HG03558 (cell line): ENCODE results near the gene IRGQ.
"Not testable (repeated sequence)": the region's sequence is repeated elsewhere in the genome, so short reads cannot be mapped to it uniquely, and the experiment has no call there.

Experiments used
- ATAC-seq: cut with Tn5 transposase; IDR thresholded peaks from one replicate; pipeline ENCODE4 v1.9.1; 2021; ENCODE audit warnings: moderate number of reproducible peaks; ENCODE audit not compliant: unreplicated experiment; ENCODE audit errors: extremely low read depth

The IRGQ gene

DNA sequence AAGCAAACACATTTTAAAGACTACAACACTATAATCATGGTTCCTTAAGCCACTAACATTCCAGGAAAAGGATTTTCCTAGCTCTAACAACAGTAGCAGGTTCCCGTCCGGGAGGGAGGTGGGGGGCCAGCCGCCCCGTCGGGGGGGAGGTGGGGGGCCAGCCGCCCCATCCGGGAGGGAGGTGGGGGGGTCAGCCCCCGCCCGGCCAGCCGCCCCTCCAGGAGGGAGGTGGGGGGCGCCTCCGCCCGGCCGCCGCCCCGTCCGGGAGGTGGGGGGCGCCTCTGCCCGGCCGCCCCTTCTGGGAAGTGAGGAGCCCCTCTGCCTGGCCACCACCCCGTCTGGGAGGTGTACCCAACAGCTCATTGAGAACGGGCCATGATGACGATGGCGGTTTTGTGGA lies 48.0 kb downstream of the IRGQ start:
- not testable (repeated sequence) for ATAC-seq

GRCh38 chr19:43546581-43546980 lies 49.4 kb downstream of the IRGQ start:
- ATAC-seq: no peak

DNA sequence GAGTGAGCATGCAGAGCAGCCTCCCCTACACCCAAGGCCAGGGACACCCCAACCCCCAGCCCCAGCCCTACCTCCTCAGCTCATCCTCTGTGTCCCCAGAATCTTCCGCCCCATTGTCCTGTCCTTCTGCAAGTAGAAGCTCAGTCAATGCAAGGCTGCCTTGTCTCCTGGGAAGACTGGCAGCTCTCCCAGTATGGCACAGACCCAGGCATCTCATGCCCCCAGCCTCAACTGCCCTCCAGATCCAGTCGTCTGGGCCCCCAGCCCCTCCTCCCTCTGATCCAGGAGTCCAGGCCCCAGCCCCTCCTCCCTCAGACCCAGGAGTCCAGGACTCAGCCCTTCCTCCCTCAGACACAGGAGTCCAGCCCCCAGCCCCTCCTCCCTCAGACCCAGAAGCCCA lies 50.0 kb downstream of the IRGQ start:
- ATAC-seq: no peak

DNA sequence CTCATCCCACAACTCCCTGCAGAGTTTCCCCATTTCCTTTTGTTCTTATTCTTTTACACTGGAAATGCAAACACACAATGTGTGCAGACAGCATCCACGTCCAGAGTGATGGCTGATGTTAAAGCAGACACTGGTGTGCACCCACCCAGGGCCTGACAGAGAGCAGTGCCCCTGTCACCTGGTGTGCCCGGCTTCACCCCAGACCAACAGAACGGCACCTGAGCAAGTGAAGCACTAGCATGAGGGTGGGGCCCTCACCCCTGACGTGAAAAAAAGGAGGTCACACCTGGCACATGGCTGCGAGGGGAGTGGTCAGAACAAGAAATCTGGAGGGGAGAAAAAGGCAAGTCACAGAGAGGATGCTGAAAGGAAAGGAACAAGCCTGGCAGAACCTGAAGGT lies 50.7 kb downstream of the IRGQ start:
- no peak for ATAC-seq

GRCh38 chr19:43544077-43544476 lies 51.9 kb downstream of the IRGQ start:
- ATAC-seq: no peak

DNA sequence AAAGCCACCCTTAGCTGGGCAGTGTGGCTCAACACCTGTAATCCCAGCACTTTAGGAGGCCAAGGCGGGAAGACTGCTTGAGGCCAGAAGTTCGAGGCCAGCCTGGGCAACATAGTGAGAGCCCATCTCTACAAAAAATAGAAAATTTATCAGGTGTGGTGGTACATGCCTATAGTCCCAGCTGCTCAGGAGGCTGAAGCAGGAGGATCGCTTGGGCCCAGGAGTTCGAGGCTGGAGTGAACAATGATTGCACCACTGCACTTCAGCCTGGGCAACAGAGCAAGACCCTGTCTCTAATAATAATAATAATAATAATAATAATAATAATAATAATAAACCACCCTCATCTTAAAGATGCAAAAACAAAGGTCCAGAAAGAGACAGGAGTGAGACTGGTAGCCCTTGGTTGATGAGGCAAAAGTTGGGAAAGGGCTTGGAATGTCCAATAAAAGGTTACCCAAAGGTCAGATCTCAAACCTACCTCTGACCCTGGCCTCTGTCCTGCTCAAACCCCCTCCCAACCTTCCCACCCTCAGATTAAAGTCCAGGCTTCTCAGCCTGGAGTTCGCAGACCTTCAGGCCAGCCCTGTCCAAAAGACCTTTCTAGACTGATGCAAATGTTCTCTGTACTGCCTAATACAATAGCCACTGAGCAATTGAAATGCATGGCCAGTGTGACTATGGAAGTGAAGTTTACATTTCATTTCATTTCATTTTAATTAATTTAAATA lies 53.8 kb downstream of the IRGQ start:
- no peak for ATAC-seq

GRCh38 chr19:43540381-43540780 lies 55.6 kb downstream of the IRGQ start:
- no peak for ATAC-seq

- ATAC-seq: no peak
Measured at GRCh38 chr19:43538922-43539321, 57.0 kb downstream of the IRGQ start.

DNA sequence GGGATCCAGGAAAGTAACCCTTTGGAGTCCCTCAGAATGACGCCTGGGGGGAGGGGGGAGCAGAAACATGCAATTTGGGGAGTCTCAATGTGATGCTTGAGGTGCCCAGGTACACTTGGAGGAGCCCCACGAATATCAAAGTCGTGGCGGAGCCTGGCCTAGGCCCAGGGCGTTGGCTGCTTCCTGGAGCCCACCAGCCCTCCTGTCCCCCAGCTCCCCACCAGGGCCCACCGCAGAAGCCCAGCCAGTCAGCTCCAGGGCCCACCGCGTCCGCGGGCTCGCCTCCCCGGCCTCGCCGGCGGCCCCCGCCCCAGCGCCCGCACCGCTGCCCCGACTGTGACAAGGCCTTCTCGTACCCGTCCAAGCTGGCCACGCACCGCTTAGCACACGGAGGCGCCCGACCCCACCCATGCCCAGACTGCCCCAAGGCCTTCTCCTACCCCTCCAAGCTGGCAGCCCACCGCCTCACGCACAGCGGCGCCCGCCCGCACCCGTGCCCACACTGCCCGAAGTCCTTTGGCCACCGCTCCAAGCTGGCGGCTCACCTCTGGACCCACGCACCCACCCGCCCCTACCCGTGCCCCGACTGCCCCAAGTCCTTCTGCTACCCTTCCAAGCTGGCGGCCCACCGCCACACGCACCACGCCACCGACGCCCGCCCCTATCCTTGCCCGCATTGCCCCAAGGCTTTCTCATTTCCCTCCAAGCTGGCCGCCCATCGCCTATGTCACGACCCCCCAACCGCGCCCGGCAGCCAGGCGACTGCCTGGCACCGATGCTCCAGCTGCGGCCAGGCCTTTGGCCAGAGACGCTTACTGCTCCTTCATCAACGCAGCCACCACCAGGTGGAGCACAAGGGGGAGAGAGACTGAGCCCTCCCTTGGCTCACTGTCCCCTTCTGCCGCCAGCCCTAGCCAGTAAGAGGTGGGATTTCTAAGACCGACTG lies 60.8 kb downstream of the IRGQ start:
- ATAC-seq: no peak
